HCT116 (cell line): ENCODE results near the gene XYLT2. TPM values are rescaled to one million over a fixed set of nuclear protein-coding genes. Genes with fewer than 3 reads are reported as not detected.

Experiments used
- ATAC-seq: fragments of 200-7000 bp; cut with Tn5 transposase; 2 replicates; pipeline ENCODE4 v1.9.1; 2020; ENCODE audit warnings: mild to moderate bottlenecking, moderate library complexity
- BruUV-seq: library from RNA; stranded (reverse); fragments of 400-500 nt; replicated peaks from 2 replicates; lab custom pipeline; 2021; lab: Mats Ljungman, UMichigan
- CTCF ChIA-PET: fragments of 300-600 bp; sonication (Branson Sonifier 250); formaldehyde crosslinking; loops from one replicate; lab custom pipeline; 2021; ENCODE audit warnings: antibody characterized with exemption; lab: Charles Lee
- POLR2A ChIA-PET: fragments of 300-600, 350-600 bp; sonication (Branson Sonifier 250); formaldehyde crosslinking; loops from one replicate; lab custom pipeline; 2021; ENCODE audit warnings: antibody characterized with exemption; lab: Charles Lee
- RAD21 ChIA-PET, 2 experiments: fragments of 300-600 bp; sonication (Branson Sonifier 250); formaldehyde crosslinking; loops; one replicate each; lab custom pipeline; 2023; ENCODE audit warnings: low total read pairs in 2 of 2; ENCODE audit not compliant: uncharacterized antibody in 2 of 2, unreplicated experiment in 2 of 2, low non-redundant PET in 1 of 2; lab: Charles Lee
- DNase-seq: peaks from one replicate; pipeline ENCODE4 v3.0.0-alpha.2; 2010; ENCODE audit warnings: low read depth, low spot score
- H2AFZ ChIP-seq: fragments of 200-600 bp; shearing (Covaris generic), sonication (generic); 2 replicates; pipeline ENCODE4 v1.6.1; 2017; ENCODE audit warnings: low read depth, mixed run types, mixed read lengths, antibody characterized with exemption, low read length; ENCODE audit not compliant: poor library complexity, severe bottlenecking
- H3K27ac ChIP-seq: 2 replicates; pipeline ENCODE4 v1.5.1; 2012; ENCODE audit warnings: low read depth, low read length
- H3K27me3 ChIP-seq: fragments of 200-600 bp; sonication (generic); 2 replicates; pipeline ENCODE4 v1.6.1; 2016; ENCODE audit warnings: mixed run types, low read length, mixed read lengths; ENCODE audit not compliant: insufficient read depth
- H3K36me3 ChIP-seq, 2 experiments: fragments of 200-500 bp in 1 of 2; fragments of 200-600 bp in 1 of 2; sonication (Bioruptor generic) in 1 of 2; sonication (generic) in 1 of 2; 2 replicates each; pipeline versions ENCODE4 v1.5.1 to v1.6.1; 2014 to 2016; ENCODE audit warnings: low read length in 2 of 2, inconsistent platforms in 1 of 2, mixed read lengths in 1 of 2, mixed run types in 1 of 2; ENCODE audit not compliant: insufficient read depth in 2 of 2, control insufficient read depth in 1 of 2
- H3K4me1 ChIP-seq, 2 experiments: fragments of 200-600 bp in 1 of 2; sonication (generic) in 1 of 2; 2 replicates each; pipeline versions ENCODE4 v1.5.1 to v1.6.1; 2012 to 2017; ENCODE audit warnings: low read length in 2 of 2, inconsistent platforms in 1 of 2, mild to moderate bottlenecking in 1 of 2, mixed read lengths in 1 of 2, mixed run types in 1 of 2, moderate library complexity in 1 of 2; ENCODE audit not compliant: insufficient read depth in 2 of 2, control insufficient read depth in 1 of 2
- H3K4me2 ChIP-seq: fragments of 200-600 bp; sonication (generic); 2 replicates; pipeline ENCODE4 v1.6.1; 2017; ENCODE audit warnings: mixed run types, low read length, mixed read lengths
- H3K4me3 ChIP-seq, 2 experiments: fragments of 200-600 bp in 1 of 2; sonication (generic) in 1 of 2; replicated peaks in 1 of 2; 2 replicates each; pipeline ENCODE4 v1.5.1; 2011 to 2016; ENCODE audit warnings: low read length in 2 of 2, control low read depth in 1 of 2, low read depth in 1 of 2, mild to moderate bottlenecking in 1 of 2, mixed read lengths in 1 of 2, mixed run types in 1 of 2
- H3K79me2 ChIP-seq: fragments of 200-600 bp; sonication (generic); 2 replicates; pipeline ENCODE4 v1.6.1; 2017; ENCODE audit warnings: mild to moderate bottlenecking, mixed run types, low read length, moderate library complexity, mixed read lengths; ENCODE audit not compliant: insufficient read depth
- H3K9ac ChIP-seq: fragments of 200-600 bp; sonication (generic); 2 replicates; pipeline ENCODE4 v1.6.1; 2016; ENCODE audit warnings: low read length, mixed read lengths
- H3K9me2 ChIP-seq: fragments of 200-600 bp; sonication (generic), shearing (Covaris generic); 2 replicates; pipeline ENCODE4 v1.6.1; 2017; ENCODE audit warnings: mixed run types, mild to moderate bottlenecking, moderate library complexity; ENCODE audit not compliant: insufficient read depth
- H3K9me3 ChIP-seq, 2 experiments: fragments of 200-500 bp in 1 of 2; fragments of 200-600 bp in 1 of 2; sonication (Bioruptor generic) in 1 of 2; sonication (generic) in 1 of 2; 2 replicates each; pipeline ENCODE4 v1.6.1; 2014 to 2017; ENCODE audit warnings: low read length in 2 of 2, mixed read lengths in 2 of 2, inconsistent platforms in 1 of 2, low read depth in 1 of 2, mild to moderate bottlenecking in 1 of 2, mixed run types in 1 of 2, moderate library complexity in 1 of 2; ENCODE audit not compliant: control insufficient read depth in 1 of 2, insufficient read depth in 1 of 2
- H4K20me1 ChIP-seq: fragments of 200-600 bp; sonication (generic), shearing (Covaris generic); 2 replicates; pipeline ENCODE4 v1.6.1; 2017; ENCODE audit warnings: mixed run types, mild to moderate bottlenecking, moderate library complexity; ENCODE audit not compliant: insufficient read depth
- CBX3 ChIP-seq: IDR thresholded peaks from 2 replicates; pipeline ENCODE4 v1.6.1; 2012; ENCODE audit warnings: low read depth
- CEBPB ChIP-seq: IDR thresholded peaks from 2 replicates; pipeline ENCODE4 v1.6.1; 2012; ENCODE audit warnings: low read depth
- EZH2 ChIP-seq: fragments of 200-600 bp; sonication (generic); IDR thresholded peaks from 2 replicates; pipeline ENCODE4 v1.6.1; 2017; ENCODE audit warnings: antibody characterized with exemption, mixed run types
- EZH2phosphoT487 ChIP-seq: fragments of 200-600 bp; IDR thresholded peaks from 2 replicates; pipeline ENCODE4 v1.6.1; 2018; ENCODE audit warnings: antibody characterized with exemption, borderline replicate concordance
- FOSL1 ChIP-seq: IDR thresholded peaks from 2 replicates; pipeline ENCODE4 v1.6.1; 2012; ENCODE audit warnings: low read depth
- JUND ChIP-seq: IDR thresholded peaks from 2 replicates; pipeline ENCODE4 v1.6.1; 2012
- SP1 ChIP-seq: IDR thresholded peaks from 2 replicates; pipeline ENCODE4 v1.6.1; 2012; ENCODE audit warnings: low read depth
- TCF7L2 ChIP-seq: IDR thresholded peaks from 2 replicates; pipeline ENCODE4 v1.7.0; 2011; ENCODE audit warnings: borderline replicate concordance, inconsistent platforms; ENCODE audit not compliant: insufficient read depth, insufficient read length; ENCODE audit errors: extremely low read depth
- ZNF274 ChIP-seq: fragments of 200-500 bp; sonication (Bioruptor generic); IDR thresholded peaks from 2 replicates; pipeline ENCODE4 v1.6.1; 2014; ENCODE audit warnings: mild to moderate bottlenecking, low read depth, low read length, inconsistent platforms
- intact Hi-C: fragments of 100-400 bp; cut with micrococcal nuclease; formaldehyde crosslinking; loops from 2 replicates; pipeline ENCODE4 v1.10.0; 2022
- total RNA-seq: library from RNA; stranded (reverse); gene quantifications from one replicate; pipeline ENCODE4 v1.2.1, GENCODE V29; 2021; ENCODE audit not compliant: unreplicated experiment
- TF ChIP-seq, protein P1 (sequence below): IDR thresholded peaks from 2 replicates; pipeline ENCODE4 v1.6.1; 2012; ENCODE audit warnings: low read depth
- TF ChIP-seq, protein P2 (sequence below), 3 experiments: fragments of 200-600 bp in 1 of 3; sonication (generic) in 1 of 3; IDR thresholded peaks in 2 of 3; conservative IDR thresholded peaks in 1 of 3; 2 replicates each; pipeline ENCODE4 v1.5.1; 2012 to 2017; ENCODE audit warnings: low read depth in 2 of 3, low read length in 2 of 3, antibody characterized with exemption in 1 of 3, borderline replicate concordance in 1 of 3, control low read depth in 1 of 3, mild to moderate bottlenecking in 1 of 3, mixed read lengths in 1 of 3, mixed run types in 1 of 3, moderate library complexity in 1 of 3; ENCODE audit not compliant: insufficient read depth in 1 of 3

XYLT2 gene
- total RNA-seq, 1 experiment from 2014 or later, result 37.5 TPM

GRCh38 chr17:50317121-50317520 is 28.8 kb upstream of the XYLT2 start:
- DNase-seq (no peak), ATAC-seq (no peak)
- Histone ChIP-seq H2AFZ (no peak overlapping the region), H4K20me1 (no peaks in the 10 kb centered on the region), H3K4me3 (no peak overlapping the region), H3K79me2 (no peaks in the 10 kb centered on the region), H3K36me3 (no peaks in the 10 kb centered on the region), H3K9ac (no peak overlapping the region), H3K27ac (no peak overlapping the region), H3K9me2 (no peaks in the 10 kb centered on the region), H3K4me1 (peaks cover 0 to 5% of the 10 kb centered on the region in 2 experiments; a peak in 1 of 4 replicates), H3K4me2 (no peak overlapping the region), H3K9me3 (no peaks in the 10 kb centered on the region), H3K27me3 (no peaks in the 10 kb centered on the region; the same call in 1 of the 2 replicates)
- intact Hi-C loops, result no loop called here
- RAD21 ChIA-PET, result no interaction called here
- CTCF ChIA-PET, result interaction anchor here (0.8 kb wide), 2 partner anchors 9 to 117 kb away, joined by 3 to 4 read pairs; no protein-coding TSS in a partner anchor
- POLR2A ChIA-PET, result no interaction called here
- TF ChIP-seq CBX3 (no peak), FOSL1 (no peak), EZH2phosphoT487 (no peak), JUND (no peak), SP1 (no peak), ZNF274 (no peak), CEBPB (no peak), EZH2 (no peak), TCF7L2 (no peak)
- TF ChIP-seq, protein P1, sequence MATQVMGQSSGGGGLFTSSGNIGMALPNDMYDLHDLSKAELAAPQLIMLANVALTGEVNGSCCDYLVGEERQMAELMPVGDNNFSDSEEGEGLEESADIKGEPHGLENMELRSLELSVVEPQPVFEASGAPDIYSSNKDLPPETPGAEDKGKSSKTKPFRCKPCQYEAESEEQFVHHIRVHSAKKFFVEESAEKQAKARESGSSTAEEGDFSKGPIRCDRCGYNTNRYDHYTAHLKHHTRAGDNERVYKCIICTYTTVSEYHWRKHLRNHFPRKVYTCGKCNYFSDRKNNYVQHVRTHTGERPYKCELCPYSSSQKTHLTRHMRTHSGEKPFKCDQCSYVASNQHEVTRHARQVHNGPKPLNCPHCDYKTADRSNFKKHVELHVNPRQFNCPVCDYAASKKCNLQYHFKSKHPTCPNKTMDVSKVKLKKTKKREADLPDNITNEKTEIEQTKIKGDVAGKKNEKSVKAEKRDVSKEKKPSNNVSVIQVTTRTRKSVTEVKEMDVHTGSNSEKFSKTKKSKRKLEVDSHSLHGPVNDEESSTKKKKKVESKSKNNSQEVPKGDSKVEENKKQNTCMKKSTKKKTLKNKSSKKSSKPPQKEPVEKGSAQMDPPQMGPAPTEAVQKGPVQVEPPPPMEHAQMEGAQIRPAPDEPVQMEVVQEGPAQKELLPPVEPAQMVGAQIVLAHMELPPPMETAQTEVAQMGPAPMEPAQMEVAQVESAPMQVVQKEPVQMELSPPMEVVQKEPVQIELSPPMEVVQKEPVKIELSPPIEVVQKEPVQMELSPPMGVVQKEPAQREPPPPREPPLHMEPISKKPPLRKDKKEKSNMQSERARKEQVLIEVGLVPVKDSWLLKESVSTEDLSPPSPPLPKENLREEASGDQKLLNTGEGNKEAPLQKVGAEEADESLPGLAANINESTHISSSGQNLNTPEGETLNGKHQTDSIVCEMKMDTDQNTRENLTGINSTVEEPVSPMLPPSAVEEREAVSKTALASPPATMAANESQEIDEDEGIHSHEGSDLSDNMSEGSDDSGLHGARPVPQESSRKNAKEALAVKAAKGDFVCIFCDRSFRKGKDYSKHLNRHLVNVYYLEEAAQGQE, result no peak
- TF ChIP-seq, protein P2, sequence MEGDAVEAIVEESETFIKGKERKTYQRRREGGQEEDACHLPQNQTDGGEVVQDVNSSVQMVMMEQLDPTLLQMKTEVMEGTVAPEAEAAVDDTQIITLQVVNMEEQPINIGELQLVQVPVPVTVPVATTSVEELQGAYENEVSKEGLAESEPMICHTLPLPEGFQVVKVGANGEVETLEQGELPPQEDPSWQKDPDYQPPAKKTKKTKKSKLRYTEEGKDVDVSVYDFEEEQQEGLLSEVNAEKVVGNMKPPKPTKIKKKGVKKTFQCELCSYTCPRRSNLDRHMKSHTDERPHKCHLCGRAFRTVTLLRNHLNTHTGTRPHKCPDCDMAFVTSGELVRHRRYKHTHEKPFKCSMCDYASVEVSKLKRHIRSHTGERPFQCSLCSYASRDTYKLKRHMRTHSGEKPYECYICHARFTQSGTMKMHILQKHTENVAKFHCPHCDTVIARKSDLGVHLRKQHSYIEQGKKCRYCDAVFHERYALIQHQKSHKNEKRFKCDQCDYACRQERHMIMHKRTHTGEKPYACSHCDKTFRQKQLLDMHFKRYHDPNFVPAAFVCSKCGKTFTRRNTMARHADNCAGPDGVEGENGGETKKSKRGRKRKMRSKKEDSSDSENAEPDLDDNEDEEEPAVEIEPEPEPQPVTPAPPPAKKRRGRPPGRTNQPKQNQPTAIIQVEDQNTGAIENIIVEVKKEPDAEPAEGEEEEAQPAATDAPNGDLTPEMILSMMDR (IDR thresholded peaks at IDR 0.05 in 2 of 3, conservative IDR thresholded peaks at IDR 0.05 in 1 of 3; ENCODE audit: borderline replicate concordance in 1 of 3, insufficient read depth in 1 of 3, low read depth in 2 of 3, low read length in 2 of 3), result no peak
- no TSS peak for BruUV-seq
